Measurements from ENCODE around the gene GSX2. TPM values are rescaled to one million over a fixed set of nuclear protein-coding genes. Genes with fewer than 3 reads are reported as not detected.

Gene GSX2
- total and polyA plus RNA-seq, 2 of the 8 experiments (the other 6 are each of a cell fraction or from before 2014, with no cell fraction given), result not detected

GRCh38 chr4:54144199-54144598 is 44.2 kb downstream of the GSX2 start (continued):
- TF ChIP-seq CHD7 (IDR thresholded peaks at IDR 0.05; ENCODE audit: insufficient replicate concordance, low read length) (no peak), BCL11A (IDR thresholded peaks at IDR 0.05; ENCODE audit: low read depth in 2 of 2, low read length in 2 of 2) (no peak), NRF1 (IDR thresholded peaks at IDR 0.05; ENCODE audit: low read depth, low read length) (no peak), SIX5 (IDR thresholded peaks at IDR 0.05; ENCODE audit: low read depth, low read length) (no peak), CHD2 (IDR thresholded peaks at IDR 0.05; ENCODE audit: low read length) (no peak), CREB1 (IDR thresholded peaks at IDR 0.05) (no peak), ATF3 (IDR thresholded peaks at IDR 0.05; ENCODE audit: insufficient read depth, low read depth, low read length) (no peak), JUN (IDR thresholded peaks at IDR 0.05; ENCODE audit: low read depth, low read length) (no peak), EP300 (IDR thresholded peaks at IDR 0.05; ENCODE audit: borderline replicate concordance in 1 of 2, low read depth in 2 of 2, low read length in 2 of 2) (no peak), EGR1 (IDR thresholded peaks at IDR 0.05; ENCODE audit: borderline replicate concordance, low read depth, low read length) (no peak), KDM1A (IDR thresholded peaks at IDR 0.05; ENCODE audit: borderline replicate concordance, low read length) (no peak), GABPA (IDR thresholded peaks at IDR 0.05; ENCODE audit: borderline replicate concordance, insufficient read depth, low read length) (no peak)

Measured in H1 (cell line).